HepG2 (cell line): ENCODE data around the gene CNOT1. TPM values are rescaled to one million over a fixed set of nuclear protein-coding genes. Genes with fewer than 3 reads are reported as not detected.
A peak's percentile ranks its signal among the peaks of the same experiment; 100 is the strongest.

ENCODE experiments used
- ATAC-seq: fragments of 200-7000 bp; cut with Tn5 transposase; 3 replicates; pipeline ENCODE4 v1.9.1; 2020; ENCODE audit warnings: mild to moderate bottlenecking, moderate library complexity
- BruUV-seq: library from RNA; stranded (reverse); fragments of 400-500 nt; replicated peaks from 2 replicates; lab custom pipeline; 2021; lab: Mats Ljungman, UMichigan
- CTCF ChIA-PET: fragments of 300-600 bp; formaldehyde crosslinking; extraction: SDS; loops from one replicate; lab custom pipeline; 2021; ENCODE audit warnings: low total read pairs, inconsistent platforms, low intra/inter-chr PET ratio; lab: Yijun Ruan, JAX
- POLR2A ChIA-PET: fragments of 350-600 bp; sonication (Branson Sonifier 250); formaldehyde crosslinking; loops from one replicate; lab custom pipeline; 2020; ENCODE audit warnings: antibody characterized with exemption, inconsistent platforms; lab: Yijun Ruan, JAX
- DNase-seq: peaks from one replicate; pipeline ENCODE4 v3.0.0-alpha.2; 2015; ENCODE audit warnings: low spot score
- FAIRE-seq: peaks from 3 replicates; lab custom pipeline; 2011; peaks lifted over from hg19 to GRCh38; lab: Jason Lieb, UNC
- H2AFZ ChIP-seq: one replicate; pipeline ENCODE4 v1.6.1; 2011; ENCODE audit warnings: low read length, inconsistent platforms
- H3K27ac ChIP-seq: fragments of 300-600 bp; 3 replicates; pipeline ENCODE4 v1.8.0; 2011; ENCODE audit warnings: mixed run types, mild to moderate bottlenecking, mixed read lengths, low read length, inconsistent platforms; ENCODE audit not compliant: insufficient read depth; ENCODE audit errors: extremely low read length
- H3K27me3 ChIP-seq, 2 experiments: fragments of 200-600 bp in 1 of 2; 2 replicates in 1 of 2; 3 replicates in 1 of 2; pipeline versions ENCODE4 v1.6.0 to v1.8.0; 2011; ENCODE audit warnings: low read length in 2 of 2, mild to moderate bottlenecking in 2 of 2, moderate library complexity in 2 of 2, inconsistent platforms in 1 of 2; ENCODE audit not compliant: insufficient read depth in 2 of 2, control insufficient read depth in 1 of 2
- H3K36me3 ChIP-seq, 2 experiments: fragments of 200-600 bp in 1 of 2; replicated peaks in 1 of 2; 2 replicates in 1 of 2; 3 replicates in 1 of 2; pipeline versions ENCODE4 v1.5.1 to v1.8.0; 2011; ENCODE audit warnings: low read length in 2 of 2, inconsistent platforms in 1 of 2; ENCODE audit not compliant: insufficient read depth in 2 of 2, control insufficient read depth in 1 of 2
- H3K4me1 ChIP-seq: 2 replicates; pipeline ENCODE4 v1.5.1; 2012; ENCODE audit warnings: low read length, inconsistent platforms; ENCODE audit not compliant: insufficient read depth
- H3K4me2 ChIP-seq: 2 replicates; pipeline ENCODE4 v1.6.0; 2011; ENCODE audit warnings: low read depth, low read length, inconsistent platforms
- H3K4me3 ChIP-seq, 3 experiments: fragments of 200-600 bp in 1 of 3; sonication (generic), shearing (Covaris generic) in 1 of 3; replicated peaks in 1 of 3; 2 replicates each; pipeline ENCODE4 v1.5.1; 2011 to 2016; ENCODE audit warnings: low read length in 3 of 3, inconsistent platforms in 2 of 3, low read depth in 2 of 3, mild to moderate bottlenecking in 2 of 3, control low read depth in 1 of 3, mixed read lengths in 1 of 3; ENCODE audit not compliant: insufficient read depth in 1 of 3
- H3K79me2 ChIP-seq: one replicate; pipeline ENCODE4 v1.6.1; 2011; ENCODE audit warnings: low read length, inconsistent platforms; ENCODE audit not compliant: insufficient read depth
- H3K9ac ChIP-seq: 2 replicates; pipeline ENCODE4 v1.6.0; 2011; ENCODE audit warnings: mild to moderate bottlenecking, low read depth, low read length, inconsistent platforms; ENCODE audit not compliant: insufficient read depth
- H3K9me3 ChIP-seq: 2 replicates; pipeline ENCODE4 v1.5.1; 2012; ENCODE audit warnings: mild to moderate bottlenecking, low read length
- H4K20me1 ChIP-seq: 2 replicates; pipeline ENCODE4 v1.6.0; 2011; ENCODE audit warnings: inconsistent platforms, mild to moderate bottlenecking, low read length, moderate library complexity; ENCODE audit not compliant: insufficient read depth
- CREB1 ChIP-seq, 2 experiments: fragments of 450-650 bp in 1 of 2; IDR thresholded peaks; 2 replicates each; pipeline ENCODE4 v1.6.1; 2016 to 2017; ENCODE audit warnings: control low read depth in 1 of 2, mild to moderate bottlenecking in 1 of 2, missing compliant biosample characterization in 1 of 2, missing genetic modification characterization in 1 of 2
- FOXK1 ChIP-seq: sonication (generic); formaldehyde crosslinking; IDR thresholded peaks from 2 replicates; pipeline ENCODE4 v1.4.0; 2020; ENCODE audit warnings: low read depth, missing genetic modification reagents, borderline replicate concordance
- ZMYM3 ChIP-seq: sonication (generic); formaldehyde crosslinking; IDR thresholded peaks from 2 replicates; pipeline ENCODE4 v1.5.1; 2020; ENCODE audit warnings: mild to moderate bottlenecking, missing genetic modification reagents
- ZNF512 ChIP-seq: sonication (generic); formaldehyde crosslinking; IDR thresholded peaks from 2 replicates; pipeline ENCODE4 v1.4.0; 2020; ENCODE audit warnings: mild to moderate bottlenecking, missing genetic modification reagents
- ZNF629 ChIP-seq: sonication (generic); formaldehyde crosslinking; conservative IDR thresholded peaks from 2 replicates; pipeline ENCODE4 v1.5.0; 2020; ENCODE audit warnings: missing genetic modification reagents
- WGBS: methylation state at CpG from one replicate; pipeline ENCODE4 v1.1.6; 2017; ENCODE audit warnings: low lambda C conversion rate; 5-methylcytosine and 5-hydroxymethylcytosine counted together
- in situ Hi-C: cut with HindIII; loops from 2 replicates; pipeline ENCODE4 v1.10.0; 2017; ENCODE audit warnings: low pct_unique_long_range_greater_than_20kb; ENCODE audit not compliant: extremely low pct_ligation_motif_present
- intact Hi-C: fragments of 100-400 bp; cut with micrococcal nuclease; formaldehyde crosslinking; loops from one replicate; pipeline ENCODE4 v1.10.0; 2022; ENCODE audit not compliant: unreplicated experiment
- polyA plus RNA-seq, 8 experiments: library from polyadenylated mRNA; depleted of rRNA in 3 of 8; stranded (reverse) in 7 of 8; unstranded in 1 of 8; fragments of >200 nt; fragmentation: Illumina TruSeq in 4 of 8; extraction: Trizol in 4 of 8; gene quantifications; 2 replicates each; pipeline versions ENCODE4 v1.2.1 to v1.2.3, GENCODE V29; 2011 to 2016; ENCODE audit warnings: low read depth in 4 of 8, missing spikeins in 1 of 8, mixed read lengths in 1 of 8; ENCODE audit not compliant: insufficient read depth in 1 of 8
- total RNA-seq, 5 experiments: library from RNA; depleted of rRNA; stranded (reverse); fragments of >200 nt; fragmentation: Illumina TruSeq; extraction: Trizol; gene quantifications; 2 replicates each; pipeline ENCODE4 v1.2.3, GENCODE V29; 2016; ENCODE audit warnings: low read depth in 1 of 5

CNOT1 gene
- total and polyA plus RNA-seq, 2 of the 13 experiments (the other 11 are each of a cell fraction or from before 2014, with no cell fraction given), result 188 to 232 TPM

- peaks cover 35% of the 10 kb centered on the region for H3K4me1 ChIP-seq
- H3K4me3 ChIP-seq, result no peak overlapping the region
- H3K27me3 ChIP-seq, result no peaks in the 10 kb centered on the region
- POLR2A ChIA-PET, result interaction anchor here (1.6 kb wide), 1 partner anchor 13 kb away, joined by 4 read pairs; no protein-coding TSS in a partner anchor
- 26% methylated on average over 4 of the region's 4 CpGs for WGBS
- no peak overlapping the region for H3K27ac ChIP-seq
- no peak overlapping the region for H3K4me2 ChIP-seq
- no TSS peak for BruUV-seq
- ATAC-seq (no peak), DNase-seq (no peak)
- H3K9ac ChIP-seq, result no peak overlapping the region
- H3K36me3 ChIP-seq, result no peaks in the 10 kb centered on the region
- in situ Hi-C loops (no loop called here), intact Hi-C loops (no loop called here)
- no peaks in the 10 kb centered on the region for H3K9me3 ChIP-seq
- TF ChIP-seq ZMYM3 (CRISPR knock-in tag), result peak; percentile 75
- TF ChIP-seq ZNF629 (CRISPR knock-in tag), result peak; percentile 91
- no peak for TF ChIP-seq ZNF512
- TF ChIP-seq FOXK1 (CRISPR knock-in tag), result no peak
- no peak for TF ChIP-seq CREB1 (IDR thresholded peaks at IDR 0.05)
- no peak for TF ChIP-seq CREB1 (CRISPR knock-in tag; IDR thresholded peaks at IDR 0.05)
- TF ChIP-seq, all 625 proteins: peak for 2
- Histone ChIP-seq H2AFZ (no peak overlapping the region), H4K20me1 (no peaks in the 10 kb centered on the region), H3K79me2 (no peaks in the 10 kb centered on the region)
- FAIRE-seq, result no peak
- CTCF ChIA-PET, result no interaction called here
Measured at GRCh38 chr16:58647107-58647506, 17.5 kb upstream of the CNOT1 start.
